G401 (cell line): ENCODE results near the gene METTL16. TPM values are rescaled to one million over a fixed set of nuclear protein-coding genes. Genes with fewer than 3 reads are reported as not detected.

ENCODE experiments used
- DNase-seq: peaks from one replicate; pipeline ENCODE4 v3.0.0-alpha.2; 2015; ENCODE audit warnings: low spot score
- in situ Hi-C: cut with HindIII; loops from 2 replicates; pipeline ENCODE4 v1.10.0; 2016; ENCODE audit warnings: low sequenced_read_pairs, mixed read lengths
- total RNA-seq: library from RNA; depleted of rRNA; stranded (reverse); fragments of >200 nt; shearing (Covaris generic); gene quantifications from 2 replicates; pipeline ENCODE4 v1.2.3, GENCODE V29; 2014; rRNA removed

Gene METTL16
- total RNA-seq, 1 experiment from 2014 or later: 58.3 TPM

DNA sequence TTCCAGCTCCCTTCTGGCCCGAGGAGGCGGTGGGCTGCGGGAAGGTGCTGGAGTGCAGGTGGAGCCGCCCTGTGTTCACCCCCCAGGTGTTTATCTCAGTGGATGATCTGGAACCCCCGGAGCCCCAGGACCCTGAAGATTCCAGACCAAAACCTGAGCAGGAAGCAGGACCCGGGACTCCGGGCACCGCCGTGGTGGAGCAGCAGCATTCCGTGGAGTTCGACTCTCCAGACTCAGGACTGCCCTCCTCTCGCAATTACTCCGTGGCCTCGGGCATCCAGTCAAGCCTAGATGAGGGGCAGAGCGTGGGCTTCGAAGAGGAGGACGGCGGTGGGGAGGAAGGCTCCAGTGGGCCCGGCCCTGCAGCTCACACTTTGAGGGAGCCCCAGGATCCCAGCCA is 136.3 kb downstream of the METTL16 start:
- DNase-seq: no peak
- in situ Hi-C loops: no loop called here

GRCh38 chr17:2374549-2375285 is 137.0 kb downstream of the METTL16 start:
- no peak for DNase-seq
- in situ Hi-C loops: no loop called here

GRCh38 chr17:2373179-2373578 is 138.5 kb downstream of the METTL16 start:
- no peak for DNase-seq
- in situ Hi-C loops: no loop called here

- in situ Hi-C loops: no loop called here
- DNase-seq: no peak
Measured at GRCh38 chr17:2372681-2373080, 139.0 kb downstream of the METTL16 start.

GRCh38 chr17:2372180-2372579 is 139.5 kb downstream of the METTL16 start:
- DNase-seq: no peak
- in situ Hi-C loops: no loop called here

- in situ Hi-C loops: no loop called here
- no peak for DNase-seq
Measured at GRCh38 chr17:2371183-2372130, 140.2 kb downstream of the METTL16 start.

GRCh38 chr17:2370211-2370589 is 141.5 kb downstream of the METTL16 start:
- DNase-seq: no peak
- in situ Hi-C loops: no loop called here

DNA sequence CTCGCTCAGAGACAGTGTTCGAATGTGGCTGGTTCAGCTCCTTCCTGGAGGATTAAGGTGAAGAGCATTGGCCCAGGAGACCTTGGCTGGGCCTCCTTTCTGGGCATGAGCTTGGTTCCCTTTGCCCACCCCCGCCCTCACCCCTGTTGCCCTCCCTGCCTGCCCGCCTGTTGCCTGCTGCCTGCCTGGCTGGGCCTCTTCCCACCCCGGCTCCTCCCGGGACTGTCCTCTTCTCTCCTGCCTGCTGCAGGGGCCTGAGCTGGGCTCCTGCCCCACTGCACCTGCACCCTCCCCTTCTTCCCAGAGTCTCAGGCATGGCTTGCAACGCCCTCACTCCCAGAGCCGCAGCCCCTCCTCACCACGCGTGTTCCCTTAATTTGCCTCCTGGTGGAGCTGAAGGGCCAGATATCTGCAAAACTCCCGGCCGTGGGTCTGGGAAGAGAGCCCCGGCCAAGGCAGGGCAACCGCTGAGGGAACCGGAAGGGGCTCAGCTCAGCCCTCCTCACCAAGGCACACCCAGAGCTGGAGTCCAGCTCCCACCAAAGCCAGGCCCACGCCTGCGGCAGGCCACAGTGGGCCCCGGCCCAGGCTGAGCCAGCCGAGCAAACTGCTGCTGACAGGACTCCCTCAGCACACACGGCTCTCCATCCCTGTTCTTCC is 142.0 kb downstream of the METTL16 start:
- in situ Hi-C loops: no loop called here
- no peak for DNase-seq

DNA sequence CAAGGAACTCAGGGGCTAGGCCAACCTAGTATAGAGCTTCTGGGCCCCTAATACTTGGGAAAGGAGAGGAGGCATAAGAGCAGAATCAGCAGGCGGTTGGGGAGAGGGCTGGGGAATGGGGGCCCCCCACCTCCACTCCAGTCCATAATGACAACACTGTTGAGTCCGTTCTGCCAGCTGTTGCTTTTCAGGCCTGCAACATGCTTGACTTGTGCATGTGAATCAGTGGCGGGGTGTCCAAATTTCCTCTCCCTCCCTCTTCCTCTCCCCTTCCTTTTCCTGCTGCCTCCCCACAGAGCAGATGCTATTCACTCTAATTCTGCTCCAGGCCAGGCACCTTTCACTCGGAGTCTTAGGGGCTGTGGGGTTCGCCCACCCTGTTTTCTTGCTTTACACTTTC is 142.6 kb downstream of the METTL16 start:
- in situ Hi-C loops: no loop called here
- DNase-seq: no peak

- in situ Hi-C loops: no loop called here
- no peak for DNase-seq
Measured at GRCh38 chr17:2368359-2368758, 143.3 kb downstream of the METTL16 start.

DNA sequence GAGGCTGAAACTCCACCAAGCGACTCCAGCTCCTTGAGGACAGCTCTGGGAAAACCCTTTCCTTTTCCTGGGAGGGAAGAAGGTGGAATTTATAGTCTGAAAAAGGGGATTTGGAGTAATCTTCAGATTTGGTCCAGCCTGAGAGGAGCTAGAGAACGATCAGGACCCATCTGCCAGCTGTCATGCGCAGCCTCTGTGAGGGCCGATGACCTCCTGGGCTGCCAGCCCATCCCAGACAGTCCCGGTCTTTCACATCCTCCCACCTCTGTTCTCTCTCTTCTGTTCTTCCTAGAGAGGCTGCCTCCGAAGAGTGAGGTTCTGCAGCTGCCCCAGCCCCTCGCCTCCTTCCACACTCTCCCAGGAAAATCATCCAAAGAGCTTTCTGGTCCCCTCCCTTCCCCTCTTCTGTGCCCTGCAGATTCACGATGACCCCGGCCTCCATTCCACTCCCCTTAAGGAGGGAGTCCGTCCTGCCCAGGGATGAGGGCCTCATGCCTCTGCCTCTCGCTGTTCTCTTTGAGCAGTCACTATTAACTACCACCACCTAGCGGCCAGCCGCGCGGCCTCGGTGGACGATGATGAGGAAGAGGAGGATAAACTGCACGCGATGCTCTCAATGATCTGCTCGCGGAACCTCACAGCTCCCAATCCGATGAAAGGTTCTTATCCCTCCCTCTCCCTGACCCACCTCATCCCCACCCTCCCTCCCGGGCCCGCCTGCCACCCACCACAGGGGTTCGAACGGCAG is 144.8 kb downstream of the METTL16 start:
- in situ Hi-C loops: no loop called here
- DNase-seq: no peak

Other genes starting within 250 kb of the METTL16 start
- gene SMG6, start 208.1 kb downstream of the METTL16 start, total RNA-seq: 13.3 and 17.6 TPM in 2 replicates
- gene SRR, start 207.9 kb downstream of the METTL16 start, total RNA-seq: 15.9 and 19.7 TPM in 2 replicates
- 46.8 and 63.3 TPM in 2 replicates for gene TSR1, start 175.4 kb downstream of the METTL16 start, total RNA-seq
- gene SGSM2, start 174.4 kb downstream of the METTL16 start, total RNA-seq: 24.7 and 35.2 TPM in 2 replicates
- 2.4 and 3.2 TPM in 2 replicates for gene MNT, start 110.8 kb downstream of the METTL16 start, total RNA-seq
- gene PAFAH1B1, start 81.8 kb upstream of the METTL16 start, total RNA-seq: 70.3 and 181 TPM in 2 replicates
- 54.1 and 58.1 TPM in 2 replicates for gene CLUH, start 199.9 kb upstream of the METTL16 start, total RNA-seq
- 0.06 and 0.31 TPM in 2 replicates for gene CCDC92B, start 237.8 kb upstream of the METTL16 start, total RNA-seq